Liver (tissue), 3 donors: ENCODE measurements around the gene TRIM14.

Experiments used
- RXRA ChIP-seq, 2 donors: IDR thresholded peaks; 2 replicates each; pipeline ENCODE4 v1.6.1; 2017 to 2018; ENCODE audit warnings: antibody characterized with exemption in 2 of 2, mild to moderate bottlenecking in 1 of 2
- TAF1 ChIP-seq: conservative IDR thresholded peaks from 2 replicates; pipeline ENCODE4 v1.6.1; 2016; ENCODE audit warnings: antibody characterized with exemption, mild to moderate bottlenecking
- YY1 ChIP-seq: IDR thresholded peaks from 2 replicates; pipeline ENCODE4 v1.6.1; 2016; ENCODE audit warnings: antibody characterized with exemption, mild to moderate bottlenecking
- TF ChIP-seq, protein P1 (sequence below): fragments of 150-350 bp; IDR thresholded peaks from 2 replicates; pipeline ENCODE4 v1.5.1; 2017; ENCODE audit warnings: improper control_type of control experiment, low read depth, low read length; ENCODE audit not compliant: missing input control
- TF ChIP-seq, protein P2 (sequence below): IDR thresholded peaks from 2 replicates; pipeline ENCODE4 v1.6.1; 2016; ENCODE audit warnings: antibody characterized with exemption
- TF ChIP-seq, protein P3 (sequence below): IDR thresholded peaks from 2 replicates; pipeline ENCODE4 v1.6.1; 2016; ENCODE audit warnings: antibody characterized with exemption, mild to moderate bottlenecking
- donor health status: healthy.
- donor health status: healthy.

DNA sequence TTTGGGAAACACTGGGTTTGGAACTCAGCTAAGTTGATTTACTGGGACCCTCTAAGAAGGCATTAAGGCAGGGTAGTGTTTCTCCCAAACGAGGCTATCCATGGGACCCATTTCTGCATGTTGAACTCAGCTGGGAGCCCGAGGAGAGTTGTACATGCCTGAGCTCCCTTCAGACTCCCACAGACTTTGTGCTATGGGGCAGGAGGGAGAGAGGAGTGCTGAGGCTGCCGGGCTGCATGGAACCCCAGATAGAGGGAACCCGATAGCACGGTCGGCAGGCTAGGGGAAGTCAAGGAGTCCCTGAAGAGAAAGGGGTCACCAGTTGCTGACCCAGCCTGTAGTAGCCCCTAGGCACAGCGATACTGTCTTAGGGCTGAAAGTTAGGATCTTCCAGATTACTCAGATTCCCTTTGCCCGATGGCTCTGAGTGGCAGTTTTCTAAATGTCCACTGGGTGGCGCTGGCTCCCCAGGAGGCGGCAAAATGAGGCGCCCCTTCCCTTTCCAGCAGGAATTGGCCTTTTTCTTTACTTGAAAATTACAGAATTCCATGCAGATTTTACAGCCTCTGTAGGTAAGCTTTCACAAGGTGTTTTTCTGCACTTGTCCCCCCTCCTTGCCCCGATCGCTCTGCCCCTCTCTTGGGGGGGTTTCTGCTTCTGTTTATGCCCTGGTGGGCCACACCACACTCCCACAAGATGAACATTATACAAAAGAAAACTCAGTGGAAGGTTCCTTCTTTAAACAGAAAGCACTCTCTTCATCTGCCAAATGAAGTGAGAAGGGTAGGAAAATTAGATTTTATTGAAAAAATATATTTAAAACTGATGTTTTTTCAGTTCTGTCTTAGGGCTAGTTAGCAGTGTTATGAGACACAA is 44.7 kb downstream of the TRIM14 start:
- TF ChIP-seq TAF1 (no peak), YY1 (no peak), RXRA (IDR thresholded peaks at IDR 0.05) (no peak)
- TF ChIP-seq, protein P1, sequence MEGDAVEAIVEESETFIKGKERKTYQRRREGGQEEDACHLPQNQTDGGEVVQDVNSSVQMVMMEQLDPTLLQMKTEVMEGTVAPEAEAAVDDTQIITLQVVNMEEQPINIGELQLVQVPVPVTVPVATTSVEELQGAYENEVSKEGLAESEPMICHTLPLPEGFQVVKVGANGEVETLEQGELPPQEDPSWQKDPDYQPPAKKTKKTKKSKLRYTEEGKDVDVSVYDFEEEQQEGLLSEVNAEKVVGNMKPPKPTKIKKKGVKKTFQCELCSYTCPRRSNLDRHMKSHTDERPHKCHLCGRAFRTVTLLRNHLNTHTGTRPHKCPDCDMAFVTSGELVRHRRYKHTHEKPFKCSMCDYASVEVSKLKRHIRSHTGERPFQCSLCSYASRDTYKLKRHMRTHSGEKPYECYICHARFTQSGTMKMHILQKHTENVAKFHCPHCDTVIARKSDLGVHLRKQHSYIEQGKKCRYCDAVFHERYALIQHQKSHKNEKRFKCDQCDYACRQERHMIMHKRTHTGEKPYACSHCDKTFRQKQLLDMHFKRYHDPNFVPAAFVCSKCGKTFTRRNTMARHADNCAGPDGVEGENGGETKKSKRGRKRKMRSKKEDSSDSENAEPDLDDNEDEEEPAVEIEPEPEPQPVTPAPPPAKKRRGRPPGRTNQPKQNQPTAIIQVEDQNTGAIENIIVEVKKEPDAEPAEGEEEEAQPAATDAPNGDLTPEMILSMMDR = peak; percentile 95
- TF ChIP-seq, protein P2, sequence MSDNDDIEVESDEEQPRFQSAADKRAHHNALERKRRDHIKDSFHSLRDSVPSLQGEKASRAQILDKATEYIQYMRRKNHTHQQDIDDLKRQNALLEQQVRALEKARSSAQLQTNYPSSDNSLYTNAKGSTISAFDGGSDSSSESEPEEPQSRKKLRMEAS = no peak
- TF ChIP-seq, protein P3, sequence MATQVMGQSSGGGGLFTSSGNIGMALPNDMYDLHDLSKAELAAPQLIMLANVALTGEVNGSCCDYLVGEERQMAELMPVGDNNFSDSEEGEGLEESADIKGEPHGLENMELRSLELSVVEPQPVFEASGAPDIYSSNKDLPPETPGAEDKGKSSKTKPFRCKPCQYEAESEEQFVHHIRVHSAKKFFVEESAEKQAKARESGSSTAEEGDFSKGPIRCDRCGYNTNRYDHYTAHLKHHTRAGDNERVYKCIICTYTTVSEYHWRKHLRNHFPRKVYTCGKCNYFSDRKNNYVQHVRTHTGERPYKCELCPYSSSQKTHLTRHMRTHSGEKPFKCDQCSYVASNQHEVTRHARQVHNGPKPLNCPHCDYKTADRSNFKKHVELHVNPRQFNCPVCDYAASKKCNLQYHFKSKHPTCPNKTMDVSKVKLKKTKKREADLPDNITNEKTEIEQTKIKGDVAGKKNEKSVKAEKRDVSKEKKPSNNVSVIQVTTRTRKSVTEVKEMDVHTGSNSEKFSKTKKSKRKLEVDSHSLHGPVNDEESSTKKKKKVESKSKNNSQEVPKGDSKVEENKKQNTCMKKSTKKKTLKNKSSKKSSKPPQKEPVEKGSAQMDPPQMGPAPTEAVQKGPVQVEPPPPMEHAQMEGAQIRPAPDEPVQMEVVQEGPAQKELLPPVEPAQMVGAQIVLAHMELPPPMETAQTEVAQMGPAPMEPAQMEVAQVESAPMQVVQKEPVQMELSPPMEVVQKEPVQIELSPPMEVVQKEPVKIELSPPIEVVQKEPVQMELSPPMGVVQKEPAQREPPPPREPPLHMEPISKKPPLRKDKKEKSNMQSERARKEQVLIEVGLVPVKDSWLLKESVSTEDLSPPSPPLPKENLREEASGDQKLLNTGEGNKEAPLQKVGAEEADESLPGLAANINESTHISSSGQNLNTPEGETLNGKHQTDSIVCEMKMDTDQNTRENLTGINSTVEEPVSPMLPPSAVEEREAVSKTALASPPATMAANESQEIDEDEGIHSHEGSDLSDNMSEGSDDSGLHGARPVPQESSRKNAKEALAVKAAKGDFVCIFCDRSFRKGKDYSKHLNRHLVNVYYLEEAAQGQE = no peak
